DOHH2 (cell line): ENCODE measurements around the gene PPT1.

Experiments used
- CTCF ChIP-seq: fragments of 200-600 bp; sonication (generic); IDR thresholded peaks from one replicate; pipeline ENCODE4 v1.5.1; 2014; ENCODE audit warnings: antibody characterized with exemption, mild to moderate bottlenecking, low read depth, low read length; ENCODE audit not compliant: poor library complexity, severe bottlenecking
- EZH2phosphoT487 ChIP-seq: fragments of 200-600 bp; sonication (generic); IDR thresholded peaks from 2 replicates; pipeline ENCODE4 v1.6.1; 2017; ENCODE audit warnings: borderline replicate concordance, mild to moderate bottlenecking, antibody characterized with exemption, low read length, moderate library complexity, mixed read lengths

GRCh38 chr1:40057310-40058030 is 39.6 kb downstream of the PPT1 start:
- TF ChIP-seq CTCF (no peak), EZH2phosphoT487 (no peak)
